ENCODE data around the gene TAGLN3.

- TF ChIP-seq CTCF (IDR thresholded peaks at IDR 0.05), result no peak
- no peak for TF ChIP-seq POLR2A (IDR thresholded peaks at IDR 0.05)
Measured at GRCh38 chr3:112019716-112020115, 21.0 kb downstream of the TAGLN3 start.
